22Rv1 (cell line): ENCODE results near the gene ATF3.

Experiments used
- CTCF ChIP-seq: fragments of 450-650 bp; IDR thresholded peaks from 2 replicates; pipeline ENCODE4 v1.5.1; 2017; ENCODE audit warnings: mild to moderate bottlenecking
- ZFX ChIP-seq: fragments of 450-650 bp; IDR thresholded peaks from 2 replicates; pipeline ENCODE4 v1.6.1; 2017; ENCODE audit warnings: antibody characterized with exemption, borderline replicate concordance

GRCh38 chr1:212601524-212601923 lies 7.0 kb upstream of the ATF3 start:
- TF ChIP-seq CTCF: no peak
- no peak for TF ChIP-seq ZFX
